CD4-positive, CD25-positive, alpha-beta regulatory T cell (primary cell): ENCODE measurements around the gene PNKD. TPM values are rescaled to one million over a fixed set of nuclear protein-coding genes. Genes with fewer than 3 reads are reported as not detected.

Source experiments
- ATAC-seq, 2 donors: fragments of 150-1000 bp; cut with Tn5 transposase; one replicate each; pipeline ENCODE4 v1.10.0; 2021; ENCODE audit warnings: low read depth in 2 of 2, moderate number of reproducible peaks in 2 of 2, moderate library complexity in 1 of 2
- DNase-seq, 3 donors: peaks; one replicate each; pipeline versions ENCODE4 v3.0.0 to v3.0.0-alpha.2; 2012 to 2022; ENCODE audit warnings: mixed read lengths in 1 of 3
- H3K27ac ChIP-seq: one replicate; pipeline ENCODE4 v1.7.0; 2013; ENCODE audit warnings: mild to moderate bottlenecking, low read length; ENCODE audit not compliant: insufficient read depth, poor library complexity, severe bottlenecking
- H3K27me3 ChIP-seq: one replicate; pipeline ENCODE4 v1.7.0; 2013; ENCODE audit warnings: low read length; ENCODE audit not compliant: control insufficient read depth, insufficient read depth
- H3K36me3 ChIP-seq: one replicate; pipeline ENCODE4 v1.7.0; 2013; ENCODE audit warnings: mild to moderate bottlenecking, low read length, moderate library complexity; ENCODE audit not compliant: control insufficient read depth, insufficient read depth
- H3K4me1 ChIP-seq: 2 replicates; pipeline ENCODE4 v1.7.0; 2013; ENCODE audit warnings: mild to moderate bottlenecking, low read length; ENCODE audit not compliant: insufficient read depth, control insufficient read depth, poor library complexity, severe bottlenecking
- H3K4me3 ChIP-seq: one replicate; pipeline ENCODE4 v1.7.0; 2013; ENCODE audit warnings: low read depth, mild to moderate bottlenecking, low read length, moderate library complexity
- H3K9me3 ChIP-seq, 2 experiments: 1 replicate in 1 of 2; 2 replicates in 1 of 2; pipeline ENCODE4 v1.7.0; 2013; ENCODE audit warnings: low read length in 2 of 2, mild to moderate bottlenecking in 1 of 2, moderate library complexity in 1 of 2; ENCODE audit not compliant: control insufficient read depth in 2 of 2
- H3K27ac Mint-ChIP-seq, 3 donors: one replicate each; pipeline ENCODE4 v1.8.0; 2020 to 2022; ENCODE audit warnings: mild to moderate bottlenecking in 3 of 3, mixed read lengths in 3 of 3, moderate library complexity in 2 of 3
- H3K27me3 Mint-ChIP-seq: one replicate; pipeline ENCODE4 v1.8.0; 2022; ENCODE audit warnings: mild to moderate bottlenecking, mixed read lengths
- H3K36me3 Mint-ChIP-seq: one replicate; pipeline ENCODE4 v1.8.0; 2020; ENCODE audit warnings: mixed read lengths
- H3K4me1 Mint-ChIP-seq, 4 donors: one replicate each; pipeline ENCODE4 v1.8.0; 2020 to 2022; ENCODE audit warnings: mixed read lengths in 4 of 4, mild to moderate bottlenecking in 1 of 4
- H3K4me3 Mint-ChIP-seq, 4 donors: one replicate each; pipeline ENCODE4 v1.8.0; 2020 to 2022; ENCODE audit warnings: mild to moderate bottlenecking in 4 of 4, mixed read lengths in 4 of 4, moderate library complexity in 3 of 4
- H3K9me3 Mint-ChIP-seq, 7 donors: one replicate each; pipeline ENCODE4 v1.8.0; 2020 to 2022; ENCODE audit warnings: mixed read lengths in 7 of 7, mild to moderate bottlenecking in 3 of 7, moderate library complexity in 2 of 7
- polyA plus RNA-seq, 4 donors: library from polyadenylated mRNA; unstranded; fragments of 300-500 nt; fragmentation: Illumina TruSeq; gene quantifications; one replicate each; pipeline ENCODE4 v1.2.3, GENCODE V29; 2021
- total RNA-seq: library from RNA; stranded (reverse); gene quantifications from one replicate; pipeline ENCODE4 v1.2.3, GENCODE V29; 2022

PNKD gene
- total and polyA plus RNA-seq, 5 donors from 2014 or later, result 21.9 to 107 (median 98.0) TPM

DNA sequence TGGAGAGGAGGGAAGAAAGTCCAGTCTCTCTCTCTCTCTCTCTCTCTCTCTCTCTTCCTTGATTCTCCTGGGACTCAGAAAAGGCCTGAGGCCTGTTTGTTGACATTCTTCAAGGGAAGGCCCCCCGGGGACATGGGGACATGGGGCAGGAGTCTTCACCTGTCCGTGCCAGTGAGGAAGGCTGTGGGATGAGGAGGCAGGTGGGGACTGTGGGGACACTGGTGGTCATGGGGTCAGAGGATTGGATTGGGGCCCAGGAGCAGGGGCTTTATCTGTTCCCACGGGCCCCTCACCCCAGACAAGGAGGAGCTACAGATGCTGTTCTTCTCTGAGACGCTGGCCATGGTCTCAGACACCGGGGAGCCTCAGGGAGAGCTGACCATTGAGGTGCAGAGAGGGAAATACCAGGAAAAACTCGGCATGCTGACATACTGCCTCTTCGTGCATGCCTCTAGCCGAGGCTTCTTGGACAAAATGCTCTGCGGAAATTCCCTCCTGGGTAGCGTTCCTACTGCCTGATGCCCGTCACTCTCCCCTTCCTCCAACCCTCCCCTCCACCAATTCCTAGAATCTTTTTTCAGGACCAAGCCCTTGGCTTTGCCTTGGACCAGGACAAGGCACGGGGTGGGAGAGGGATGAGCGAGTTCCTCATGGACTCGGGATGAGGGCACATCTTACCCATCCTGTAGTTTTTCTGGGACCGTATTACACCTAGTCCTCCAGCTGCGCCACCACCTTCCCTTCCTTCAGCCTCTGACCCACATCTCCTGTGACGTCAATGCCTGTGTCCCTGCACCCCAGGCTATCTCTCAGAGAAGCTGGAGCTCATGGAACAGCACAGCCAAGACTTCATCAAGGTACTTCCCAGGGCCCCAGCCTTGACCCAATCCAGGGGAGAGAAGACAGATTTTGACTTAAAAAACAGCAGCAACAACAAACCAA, 87.2 kb downstream of the PNKD start:
- H3K4me1 ChIP-seq, result no peaks in the 10 kb centered on the region
- Mint-ChIP-seq H3K4me3 (no peak overlapping the region), H3K27ac (peak overlapping the region in 1 of 3 donors; percentile 66), H3K36me3 (no peaks in the 10 kb centered on the region), H3K9me3 (peaks cover 0 to 4% (median 0%) of the 10 kb centered on the region in 7 donors), H3K27me3 (peaks cover 5% of the 10 kb centered on the region), H3K4me1 (peaks cover 0 to 4% (median 0%) of the 10 kb centered on the region in 4 donors)
- no peak overlapping the region for H3K4me3 ChIP-seq
- DNase-seq (no peak), ATAC-seq (no peak)
- H3K27ac ChIP-seq, result no peak overlapping the region
- H3K36me3 ChIP-seq, result no peaks in the 10 kb centered on the region
- no peaks in the 10 kb centered on the region for H3K27me3 ChIP-seq
- peaks cover under 1 to 2% of the 10 kb centered on the region in 2 experiments for H3K9me3 ChIP-seq

DNA sequence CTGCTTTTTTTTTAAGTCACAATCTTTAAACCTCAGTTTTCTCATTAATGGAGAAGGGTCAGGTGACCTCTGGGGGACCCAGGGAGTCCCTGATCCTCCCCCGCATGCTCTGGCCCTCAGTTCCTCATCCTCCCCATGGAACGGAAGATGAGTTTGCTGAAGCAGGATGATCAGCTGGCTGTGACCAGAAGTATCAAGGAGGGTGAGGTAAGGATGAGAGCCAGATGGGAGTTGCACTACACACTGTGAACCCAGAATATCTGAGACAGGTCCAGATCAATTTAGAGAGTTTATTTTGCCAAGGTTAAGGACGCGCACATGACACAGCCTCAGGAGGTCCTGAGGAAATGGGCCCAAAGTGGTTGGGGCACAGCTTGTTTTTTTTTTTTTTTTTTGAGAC, 90.1 kb downstream of the PNKD start:
- Histone ChIP-seq H3K36me3 (no peaks in the 10 kb centered on the region), H3K27me3 (no peaks in the 10 kb centered on the region), H3K27ac (no peak overlapping the region), H3K4me1 (no peaks in the 10 kb centered on the region), H3K4me3 (no peak overlapping the region), H3K9me3 (no peaks in the 10 kb centered on the region)
- DNase-seq (no peak), ATAC-seq (no peak)
- H3K36me3 Mint-ChIP-seq, result no peaks in the 10 kb centered on the region
- no peaks in the 10 kb centered on the region for H3K27me3 Mint-ChIP-seq
- no peak overlapping the region for H3K4me3 Mint-ChIP-seq
- H3K27ac Mint-ChIP-seq, result peak overlapping the region in 1 of 3 donors; percentile 82
- H3K4me1 Mint-ChIP-seq, result peaks cover 0 to 8% (median 0%) of the 10 kb centered on the region in 4 donors
- no peaks in the 10 kb centered on the region for H3K9me3 Mint-ChIP-seq

DNA sequence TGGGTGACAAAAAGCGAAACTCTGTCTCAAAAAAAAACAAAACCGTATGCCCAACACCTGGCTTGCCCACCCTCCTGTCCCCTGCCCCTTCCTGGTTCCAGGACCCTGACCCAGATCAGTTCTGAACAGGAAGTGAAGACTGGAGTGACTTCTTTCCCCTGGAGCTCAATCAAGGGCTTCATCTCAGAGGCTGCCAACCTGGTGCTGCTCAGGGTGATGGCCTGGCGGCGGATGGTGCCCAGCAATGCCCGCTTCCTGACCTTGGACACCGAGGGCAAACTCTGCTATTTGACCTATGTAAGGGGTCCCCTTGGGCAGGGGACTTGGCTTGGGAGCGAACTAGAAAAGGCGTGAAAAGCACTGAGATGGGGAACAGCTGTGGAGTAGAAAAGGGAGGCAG, 92.3 kb downstream of the PNKD start:
- peaks cover 0 to 2% (median 0%) of the 10 kb centered on the region in 7 donors for H3K9me3 Mint-ChIP-seq
- H3K4me3 Mint-ChIP-seq, result no peak overlapping the region
- no peak overlapping the region for H3K27ac Mint-ChIP-seq
- H3K36me3 ChIP-seq, result no peaks in the 10 kb centered on the region
- no peak overlapping the region for H3K4me3 ChIP-seq
- H3K36me3 Mint-ChIP-seq, result no peaks in the 10 kb centered on the region
- no peak for DNase-seq
- H3K27me3 Mint-ChIP-seq, result no peaks in the 10 kb centered on the region
- H3K27me3 ChIP-seq, result no peaks in the 10 kb centered on the region
- H3K4me1 ChIP-seq, result peaks cover 3% of the 10 kb centered on the region
- H3K9me3 ChIP-seq, result no peaks in the 10 kb centered on the region
- H3K4me1 Mint-ChIP-seq, result peaks cover 0 to 11% (median 0%) of the 10 kb centered on the region in 4 donors
- H3K27ac ChIP-seq, result no peak overlapping the region
- no peak for ATAC-seq

DNA sequence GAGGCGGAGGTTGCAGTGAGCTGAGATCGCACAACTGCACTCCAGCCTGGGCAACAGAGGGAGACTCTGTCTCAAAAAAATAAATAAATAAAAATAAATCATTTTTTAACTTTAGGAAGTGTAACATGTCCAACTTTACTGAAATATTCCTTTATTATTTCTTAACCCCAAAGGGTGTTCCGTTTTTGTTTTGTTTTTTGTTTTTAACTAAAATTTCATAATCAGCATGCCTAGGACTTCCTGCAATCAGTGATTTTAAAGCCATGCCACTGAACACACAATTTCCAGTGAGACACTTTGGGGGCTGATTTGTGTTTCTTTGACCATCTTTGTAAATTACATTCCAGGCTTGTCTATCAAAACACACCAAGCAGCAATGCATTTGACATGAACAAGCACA, 93.4 kb downstream of the PNKD start:
- H3K4me1 ChIP-seq, result peaks cover 10% of the 10 kb centered on the region
- ATAC-seq (no peak), DNase-seq (no peak)
- no peaks in the 10 kb centered on the region for H3K27me3 Mint-ChIP-seq
- no peaks in the 10 kb centered on the region for H3K36me3 Mint-ChIP-seq
- no peak overlapping the region for H3K27ac ChIP-seq
- H3K4me1 Mint-ChIP-seq, result peaks cover 0 to 17% (median under 1%) of the 10 kb centered on the region in 4 donors
- H3K9me3 Mint-ChIP-seq, result peaks cover 0 to 2% (median 0%) of the 10 kb centered on the region in 7 donors
- H3K27ac Mint-ChIP-seq, result no peak overlapping the region
- peak overlapping the region in 1 of 4 donors; percentile 25 for H3K4me3 Mint-ChIP-seq
- no peak overlapping the region for H3K4me3 ChIP-seq
- H3K9me3 ChIP-seq, result no peaks in the 10 kb centered on the region
- no peaks in the 10 kb centered on the region for H3K36me3 ChIP-seq
- no peaks in the 10 kb centered on the region for H3K27me3 ChIP-seq

DNA sequence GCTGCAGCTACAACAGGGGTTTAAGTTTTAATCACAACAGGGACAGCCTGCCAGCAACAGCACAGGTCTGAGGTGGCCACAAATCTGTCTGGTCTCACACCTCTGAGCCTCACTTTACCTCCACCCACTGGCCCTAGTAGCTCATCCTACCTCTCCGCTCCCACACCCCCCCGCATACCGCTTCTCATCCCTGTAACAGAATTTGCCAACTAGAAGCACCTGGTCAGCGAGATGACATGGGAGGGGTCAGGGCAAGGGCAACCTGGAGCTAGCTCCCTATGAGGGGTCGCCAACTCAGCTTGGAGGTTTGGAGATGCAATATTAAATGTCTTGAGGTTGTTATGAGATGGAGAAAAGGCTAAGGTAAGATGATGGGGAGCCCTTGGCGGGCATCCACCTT, 93.9 kb downstream of the PNKD start:
- ATAC-seq (no peak), DNase-seq (no peak)
- no peaks in the 10 kb centered on the region for H3K27me3 Mint-ChIP-seq
- H3K9me3 Mint-ChIP-seq, result peaks cover 0 to 2% (median 0%) of the 10 kb centered on the region in 7 donors
- no peaks in the 10 kb centered on the region for H3K36me3 ChIP-seq
- H3K27me3 ChIP-seq, result no peaks in the 10 kb centered on the region
- H3K4me1 Mint-ChIP-seq, result peaks cover 0 to 21% (median 2%) of the 10 kb centered on the region in 4 donors
- H3K4me3 Mint-ChIP-seq, result peak overlapping the region in 1 of 4 donors; percentile 25
- no peaks in the 10 kb centered on the region for H3K9me3 ChIP-seq
- H3K4me3 ChIP-seq, result no peak overlapping the region
- H3K4me1 ChIP-seq, result peaks cover 10% of the 10 kb centered on the region
- no peaks in the 10 kb centered on the region for H3K36me3 Mint-ChIP-seq
- no peak overlapping the region for H3K27ac ChIP-seq
- no peak overlapping the region for H3K27ac Mint-ChIP-seq

DNA sequence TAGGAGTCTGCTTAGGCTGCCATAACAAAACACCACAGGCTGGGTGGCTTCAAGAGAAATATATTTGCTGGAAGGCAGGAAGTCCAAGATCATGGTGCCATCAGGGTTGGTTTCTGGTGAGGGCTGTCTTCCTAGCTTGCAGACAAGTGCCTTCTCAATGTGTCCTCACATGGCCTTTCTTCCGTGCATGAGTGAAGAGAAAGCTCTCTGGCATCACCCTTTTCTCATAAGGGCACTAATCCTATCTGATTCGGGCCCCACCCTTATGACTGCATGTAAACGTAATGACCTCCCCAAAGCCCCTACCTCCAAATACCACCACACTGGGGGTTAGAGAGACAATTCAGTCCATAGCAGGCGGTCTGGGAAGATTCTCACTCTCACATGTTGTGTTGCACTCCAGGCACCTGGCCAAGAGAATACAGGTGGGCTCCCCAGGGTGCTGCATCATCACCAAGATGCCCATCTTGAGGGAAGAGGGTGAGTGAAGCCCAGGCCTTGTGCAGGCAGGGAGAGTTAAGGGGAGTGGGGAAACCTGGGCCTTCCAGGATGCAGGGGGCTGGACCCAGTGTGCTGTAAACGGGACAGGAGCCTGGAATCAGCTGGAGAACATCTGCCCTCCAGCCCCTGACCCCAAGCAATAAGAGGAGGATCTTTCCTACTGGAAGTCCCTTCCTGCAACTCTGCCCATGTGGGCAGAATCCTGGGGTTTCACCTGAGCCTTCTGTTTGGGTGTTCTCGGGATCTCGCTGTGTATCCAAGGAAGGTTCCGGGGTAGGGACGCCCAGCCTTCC, 96.5 kb downstream of the PNKD start:
- DNase-seq (no peak), ATAC-seq (no peak)
- peak overlapping the region; percentile 56 to 91 (median 82) for H3K27ac Mint-ChIP-seq
- H3K4me3 ChIP-seq, result peak overlapping the region; percentile 44
- no peaks in the 10 kb centered on the region for H3K9me3 ChIP-seq
- peaks cover 0 to 34% (median 9%) of the 10 kb centered on the region in 4 donors for H3K4me1 Mint-ChIP-seq
- no peaks in the 10 kb centered on the region for H3K36me3 ChIP-seq
- H3K27me3 Mint-ChIP-seq, result no peaks in the 10 kb centered on the region
- H3K4me3 Mint-ChIP-seq, result peak overlapping the region; percentile 65 to 84 (median 75)
- peaks cover 10% of the 10 kb centered on the region for H3K4me1 ChIP-seq
- H3K9me3 Mint-ChIP-seq, result peaks cover 0 to 2% (median 0%) of the 10 kb centered on the region in 7 donors
- H3K27ac ChIP-seq, result peak overlapping the region; percentile 72
- H3K27me3 ChIP-seq, result no peaks in the 10 kb centered on the region
- H3K36me3 Mint-ChIP-seq, result no peaks in the 10 kb centered on the region

DNA sequence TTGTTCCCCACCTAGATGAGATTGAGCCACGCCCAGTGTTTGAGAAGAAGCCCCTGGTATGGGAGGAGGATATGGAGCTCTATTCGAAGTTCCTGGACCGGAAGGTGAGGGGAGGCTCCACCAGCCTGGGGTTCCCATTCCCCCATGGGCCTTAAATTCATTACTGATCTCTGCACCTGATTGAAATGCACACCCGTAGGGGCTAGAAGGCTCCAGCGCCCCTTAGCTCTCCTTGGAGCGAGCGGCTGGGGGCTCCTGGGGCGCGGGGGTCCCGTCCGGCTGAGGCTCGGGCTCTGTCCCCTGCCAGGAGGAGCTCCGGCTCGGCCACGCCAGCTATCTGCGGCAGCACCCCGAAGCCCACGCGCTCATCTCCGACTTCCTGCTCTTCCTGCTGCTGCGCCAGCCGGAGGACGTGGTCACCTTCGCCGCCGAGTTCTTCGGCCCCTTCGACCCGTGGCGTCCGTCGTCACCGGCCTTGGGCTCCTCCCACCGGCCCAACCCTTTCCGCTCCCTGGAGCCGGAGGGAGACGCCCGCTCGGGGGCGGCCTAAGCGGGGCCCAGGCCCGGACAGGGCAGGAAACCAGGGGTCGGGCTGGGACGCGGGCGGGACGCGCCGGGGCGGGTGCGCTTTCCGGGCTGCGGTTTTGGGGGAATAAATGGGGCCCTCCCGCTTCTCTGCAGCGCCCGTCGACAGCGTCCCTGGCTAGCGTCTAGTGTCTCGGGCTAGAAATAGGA, 97.3 kb downstream of the PNKD start:
- Histone ChIP-seq H3K27me3 (no peaks in the 10 kb centered on the region), H3K9me3 (no peaks in the 10 kb centered on the region), H3K36me3 (no peaks in the 10 kb centered on the region), H3K4me1 (peaks cover 10% of the 10 kb centered on the region), H3K27ac (peak overlapping the region; percentile 72), H3K4me3 (peak overlapping the region; percentile 73)
- no peaks in the 10 kb centered on the region for H3K27me3 Mint-ChIP-seq
- DNase-seq (peak; percentile 58 to 77 (median 61)), ATAC-seq (peak; percentile 77 to 80)
- H3K36me3 Mint-ChIP-seq, result no peaks in the 10 kb centered on the region
- H3K4me3 Mint-ChIP-seq, result peak overlapping the region; percentile 65 to 88 (median 82)
- H3K9me3 Mint-ChIP-seq, result peaks cover 0 to 2% (median 0%) of the 10 kb centered on the region in 7 donors
- H3K27ac Mint-ChIP-seq, result peak overlapping the region; percentile 79 to 96 (median 85)
- peaks cover 0 to 34% (median 9%) of the 10 kb centered on the region in 4 donors for H3K4me1 Mint-ChIP-seq
